Cardiac muscle cell (in vitro differentiated cells and primary cell): Measurements from ENCODE around the gene ZMYM3. TPM values are rescaled to one million over a fixed set of nuclear protein-coding genes. Genes with fewer than 3 reads are reported as not detected.

Source experiments
- DNase-seq, 2 donors: peaks; one replicate each; pipeline versions ENCODE4 v3.0.0 to v3.0.0-alpha.2; 2010 to 2017; ENCODE audit warnings: low read depth in 1 of 2, low spot score in 1 of 2
- H3K27ac ChIP-seq: fragments of 200-600 bp; sonication (generic); 2 replicates; pipeline ENCODE4 v1.5.1; 2016
- H3K27me3 ChIP-seq: fragments of 200-600 bp; sonication (generic); 2 replicates; pipeline ENCODE4 v1.6.0; 2016; ENCODE audit warnings: control low read depth
- H3K36me3 ChIP-seq: fragments of 200-600 bp; sonication (generic); 2 replicates; pipeline ENCODE4 v1.5.1; 2016; ENCODE audit warnings: control low read depth
- H3K4me1 ChIP-seq: fragments of 200-600 bp; sonication (generic); 2 replicates; pipeline ENCODE4 v1.8.1; 2017; ENCODE audit warnings: low read depth, mild to moderate bottlenecking, mixed run types
- H3K4me3 ChIP-seq: fragments of 200-600 bp; sonication (generic); 2 replicates; pipeline ENCODE4 v1.5.1; 2016; ENCODE audit warnings: mild to moderate bottlenecking
- H3K9me3 ChIP-seq: fragments of 200-600 bp; sonication (generic); 2 replicates; pipeline ENCODE4 v1.5.1; 2017; ENCODE audit warnings: low read depth, mild to moderate bottlenecking, control low read depth
- polyA plus RNA-seq: library from polyadenylated mRNA; unstranded; fragments of >200 nt; fragmentation: Nextera tagmentation; extraction: Ambion mirVana; gene quantifications from 2 replicates; pipeline ENCODE4 v1.2.1, GENCODE V29; 2016
- total RNA-seq: library from RNA; depleted of rRNA; stranded (reverse); fragments of >200 nt; gene quantifications from 2 replicates; pipeline ENCODE4 v1.2.3, GENCODE V29; 2016
- TF ChIP-seq, protein P1 (sequence below): IDR thresholded peaks from 2 replicates; pipeline ENCODE4 v1.5.1; 2012; ENCODE audit warnings: low read depth, mild to moderate bottlenecking, low read length

The ZMYM3 gene
- total and polyA plus RNA-seq, 2 experiments from 2014 or later: 24.8 to 112 TPM

DNA sequence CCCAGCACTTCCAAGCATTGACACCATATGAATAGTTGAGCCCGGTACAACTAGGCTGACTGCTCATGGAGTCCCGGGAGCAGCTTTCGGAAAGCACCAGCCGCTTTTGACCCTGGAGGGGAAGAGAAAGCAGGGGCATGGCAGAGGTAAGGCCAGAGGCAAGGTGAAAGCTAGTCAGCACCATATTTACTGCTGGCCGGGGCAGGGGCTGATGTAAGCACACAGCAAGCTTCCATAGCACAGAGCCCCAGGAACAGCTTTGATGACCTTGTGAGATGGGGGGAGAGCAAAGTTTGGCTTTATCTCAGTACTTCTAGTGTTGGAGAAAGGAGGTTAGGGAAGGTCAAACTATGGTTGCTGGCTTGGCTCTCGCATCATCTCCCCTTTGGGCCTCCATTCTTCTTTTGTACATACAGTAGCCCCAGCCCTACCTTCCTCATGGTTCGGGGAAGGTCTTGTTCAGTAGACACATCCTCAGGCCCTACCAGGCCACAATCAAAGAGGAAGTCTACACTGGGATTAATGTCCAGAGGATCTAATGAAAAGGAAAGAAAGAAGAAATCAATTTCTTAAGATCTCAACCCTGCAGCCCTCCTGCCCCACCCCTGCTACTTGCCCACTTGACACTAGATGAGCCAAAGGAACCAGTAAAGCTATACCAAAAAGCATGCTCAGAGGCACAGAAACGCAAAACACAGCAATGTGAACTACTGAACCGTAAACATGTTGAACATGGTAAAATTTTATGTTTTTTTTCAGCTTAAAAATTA lies 9.4 kb downstream of the ZMYM3 start:
- H3K4me1 ChIP-seq: no peaks in the 10 kb centered on the region
- TF ChIP-seq, protein P1, sequence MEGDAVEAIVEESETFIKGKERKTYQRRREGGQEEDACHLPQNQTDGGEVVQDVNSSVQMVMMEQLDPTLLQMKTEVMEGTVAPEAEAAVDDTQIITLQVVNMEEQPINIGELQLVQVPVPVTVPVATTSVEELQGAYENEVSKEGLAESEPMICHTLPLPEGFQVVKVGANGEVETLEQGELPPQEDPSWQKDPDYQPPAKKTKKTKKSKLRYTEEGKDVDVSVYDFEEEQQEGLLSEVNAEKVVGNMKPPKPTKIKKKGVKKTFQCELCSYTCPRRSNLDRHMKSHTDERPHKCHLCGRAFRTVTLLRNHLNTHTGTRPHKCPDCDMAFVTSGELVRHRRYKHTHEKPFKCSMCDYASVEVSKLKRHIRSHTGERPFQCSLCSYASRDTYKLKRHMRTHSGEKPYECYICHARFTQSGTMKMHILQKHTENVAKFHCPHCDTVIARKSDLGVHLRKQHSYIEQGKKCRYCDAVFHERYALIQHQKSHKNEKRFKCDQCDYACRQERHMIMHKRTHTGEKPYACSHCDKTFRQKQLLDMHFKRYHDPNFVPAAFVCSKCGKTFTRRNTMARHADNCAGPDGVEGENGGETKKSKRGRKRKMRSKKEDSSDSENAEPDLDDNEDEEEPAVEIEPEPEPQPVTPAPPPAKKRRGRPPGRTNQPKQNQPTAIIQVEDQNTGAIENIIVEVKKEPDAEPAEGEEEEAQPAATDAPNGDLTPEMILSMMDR: no peak
- H3K27ac ChIP-seq: no peak overlapping the region
- no peaks in the 10 kb centered on the region for H3K27me3 ChIP-seq
- no peak overlapping the region for H3K4me3 ChIP-seq
- no peak for DNase-seq
- H3K36me3 ChIP-seq: peaks cover 26% of the 10 kb centered on the region
- H3K9me3 ChIP-seq: no peaks in the 10 kb centered on the region

DNA sequence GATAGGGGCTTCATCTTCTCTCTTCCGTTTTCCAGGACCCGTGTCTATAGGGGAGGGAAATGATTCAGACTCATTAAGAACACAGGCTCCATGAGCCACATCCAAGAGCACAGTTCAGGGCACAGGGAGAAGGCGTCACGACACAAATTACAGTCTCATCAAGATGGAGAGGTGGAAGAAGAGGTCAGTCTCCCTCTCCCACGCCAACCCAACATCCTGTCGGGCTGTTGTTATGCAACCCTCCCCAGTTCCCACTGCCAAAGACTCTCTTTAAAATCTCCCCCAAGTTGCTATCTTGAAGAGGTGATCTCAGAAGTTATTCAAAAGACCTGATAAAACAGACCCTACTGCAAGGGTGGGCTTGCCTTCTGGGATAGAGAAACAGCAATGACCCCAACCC lies 12.6 kb downstream of the ZMYM3 start:
- Histone ChIP-seq H3K27ac (no peak overlapping the region), H3K27me3 (no peaks in the 10 kb centered on the region), H3K4me1 (no peaks in the 10 kb centered on the region), H3K4me3 (no peak overlapping the region), H3K9me3 (no peaks in the 10 kb centered on the region), H3K36me3 (peaks cover 19% of the 10 kb centered on the region)
- DNase-seq: no peak
- TF ChIP-seq, protein P1: no peak

DNA sequence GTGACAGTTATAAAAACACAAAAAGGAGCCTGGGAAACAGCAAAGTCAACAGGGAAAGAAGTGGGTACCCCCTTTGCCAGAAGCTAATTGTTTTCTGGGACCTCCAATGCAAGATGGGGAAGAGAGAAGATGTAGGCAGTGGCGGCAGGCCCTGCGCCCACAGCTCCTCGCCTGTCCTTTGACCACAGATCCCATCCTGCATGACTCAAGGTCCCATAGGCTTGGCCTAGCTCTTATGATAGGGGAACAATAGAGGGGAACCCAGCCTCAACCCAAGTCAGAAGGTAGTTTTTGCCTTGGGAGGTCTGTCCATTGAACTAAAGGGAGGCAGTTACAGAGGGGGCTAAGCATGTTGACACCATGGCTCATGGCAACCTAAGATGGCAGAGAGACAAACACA lies 14.2 kb downstream of the ZMYM3 start:
- H3K27me3 ChIP-seq: no peaks in the 10 kb centered on the region
- H3K4me1 ChIP-seq: no peaks in the 10 kb centered on the region
- H3K9me3 ChIP-seq: no peaks in the 10 kb centered on the region
- H3K36me3 ChIP-seq: peaks cover 13% of the 10 kb centered on the region
- no peak for DNase-seq
- TF ChIP-seq, protein P1: no peak
- H3K27ac ChIP-seq: no peak overlapping the region
- no peak overlapping the region for H3K4me3 ChIP-seq

DNA sequence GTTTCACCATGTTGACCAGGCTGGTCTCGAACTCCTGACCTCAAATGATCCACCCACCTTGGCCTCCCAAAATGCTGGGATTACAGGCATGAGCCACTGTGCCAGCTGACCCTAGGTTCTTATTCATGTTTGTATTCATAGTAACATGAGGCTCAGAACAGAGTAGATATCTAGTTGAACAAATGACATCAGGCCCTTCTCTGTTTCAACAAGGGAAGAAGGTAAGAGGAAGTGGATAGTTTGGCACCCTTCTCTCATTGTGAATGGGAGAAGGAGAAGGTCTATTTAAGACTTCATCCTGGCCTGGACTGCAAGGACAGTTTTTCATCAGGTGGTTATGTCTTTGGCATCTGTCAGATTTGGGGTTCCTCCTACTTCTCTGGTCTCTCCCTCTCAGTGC lies 17.1 kb downstream of the ZMYM3 start:
- no peak for DNase-seq

DNA sequence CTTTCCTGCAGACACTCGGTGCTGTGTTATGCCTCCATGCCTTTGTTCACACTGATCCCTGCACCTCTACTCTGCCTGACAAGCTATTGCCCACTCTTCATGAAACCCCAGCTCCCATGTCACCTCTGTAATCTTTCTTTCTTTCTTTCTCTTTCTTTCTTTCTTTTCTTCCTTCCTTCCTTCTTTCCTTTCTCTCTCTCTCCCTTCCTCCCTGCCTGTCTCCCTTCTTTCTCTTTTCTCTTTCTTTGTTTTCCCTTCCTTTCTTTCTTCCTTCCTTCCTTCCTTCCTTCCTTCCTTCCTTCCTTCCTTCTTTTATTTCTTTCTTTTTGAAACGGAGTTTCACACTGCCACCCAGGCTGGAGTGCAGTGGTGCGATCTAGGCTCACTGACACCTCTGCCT lies 18.5 kb downstream of the ZMYM3 start:
- H3K9me3 ChIP-seq: no peaks in the 10 kb centered on the region
- no peaks in the 10 kb centered on the region for H3K36me3 ChIP-seq
- no peaks in the 10 kb centered on the region for H3K27me3 ChIP-seq
- no peak for DNase-seq
- TF ChIP-seq, protein P1: no peak
- no peak overlapping the region for H3K4me3 ChIP-seq
- H3K4me1 ChIP-seq: no peaks in the 10 kb centered on the region
- H3K27ac ChIP-seq: no peak overlapping the region

More for the DNA sequence above, 17.1 kb downstream of the ZMYM3 start:
- Histone ChIP-seq H3K27me3 (no peaks in the 10 kb centered on the region), H3K36me3 (peaks cover 1% of the 10 kb centered on the region), H3K4me3 (no peak overlapping the region), H3K9me3 (no peaks in the 10 kb centered on the region), H3K4me1 (no peaks in the 10 kb centered on the region), H3K27ac (no peak overlapping the region)
- TF ChIP-seq, protein P1: no peak
